ENCODE measurements around the gene ACYP1.

The ACYP1 gene

DNA sequence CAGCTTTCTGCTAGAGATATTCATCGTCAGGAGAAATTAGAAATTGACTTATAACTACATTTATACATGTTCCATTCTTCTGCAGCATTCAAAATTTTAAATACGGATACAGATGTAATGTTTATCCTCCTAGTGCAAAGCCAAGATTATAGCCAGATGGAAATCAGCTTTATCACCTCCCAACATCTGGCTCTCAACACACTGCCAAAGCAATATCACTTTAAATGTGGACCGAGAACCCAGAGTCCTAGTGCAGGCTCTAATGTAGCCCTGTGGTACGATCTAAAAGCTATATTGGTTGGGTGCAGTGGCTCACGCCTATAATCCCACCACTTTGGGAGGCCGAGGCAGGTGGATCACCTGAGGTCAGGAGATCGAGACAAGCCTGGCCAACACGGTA lies 19.1 kb downstream of the ACYP1 start:
- H3K4me1 ChIP-seq (ENCODE audit: control insufficient read depth in 2 of 2, insufficient read depth in 2 of 2, low read length in 2 of 2): peaks cover 14 to 27% of the 10 kb centered on the region in 2 donors
- no peaks in the 10 kb centered on the region for H3K36me3 ChIP-seq (ENCODE audit: control insufficient read depth in 2 of 2, insufficient read depth in 2 of 2, low read length in 2 of 2)
- no peaks in the 10 kb centered on the region for H3K9me3 ChIP-seq (ENCODE audit: control insufficient read depth in 2 of 2, low read length in 2 of 2)
- H3K27me3 ChIP-seq (ENCODE audit: control insufficient read depth in 2 of 2, insufficient read depth in 2 of 2, low read length in 2 of 2): no peaks in the 10 kb centered on the region
- H3K4me3 ChIP-seq (ENCODE audit: low read length in 2 of 2): no peak overlapping the region
- H3K27ac ChIP-seq (ENCODE audit: low read depth in 2 of 2, low read length in 2 of 2): no peak overlapping the region
- no peak overlapping the region for H3K9ac ChIP-seq (ENCODE audit: low read depth in 1 of 2, low read length in 2 of 2)

DNA sequence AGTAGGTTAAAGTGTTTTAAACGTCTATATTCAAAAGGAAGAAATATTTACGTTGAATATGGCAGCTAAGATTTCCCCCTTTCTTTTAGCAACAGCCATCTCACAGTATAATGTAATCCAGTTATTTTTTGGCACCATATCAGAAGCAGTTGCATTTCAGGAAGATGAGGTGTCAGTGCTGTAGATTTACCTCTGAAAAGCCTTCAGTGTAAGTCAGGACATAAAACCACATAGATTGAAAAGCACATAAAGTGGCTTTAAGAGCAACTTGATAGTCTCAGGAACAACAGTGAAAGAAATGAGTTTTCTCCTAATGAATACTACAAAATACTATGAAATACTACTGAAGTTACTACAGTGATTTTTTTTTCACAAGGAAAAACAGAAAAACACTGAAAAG lies 19.5 kb downstream of the ACYP1 start:
- Histone ChIP-seq H3K27ac (ENCODE audit: low read depth in 2 of 2, low read length in 2 of 2) (no peak overlapping the region), H3K9me3 (ENCODE audit: control insufficient read depth in 2 of 2, low read length in 2 of 2) (no peaks in the 10 kb centered on the region), H3K9ac (ENCODE audit: low read depth in 1 of 2, low read length in 2 of 2) (no peak overlapping the region), H3K4me3 (ENCODE audit: low read length in 2 of 2) (no peak overlapping the region), H3K36me3 (ENCODE audit: control insufficient read depth in 2 of 2, insufficient read depth in 2 of 2, low read length in 2 of 2) (no peaks in the 10 kb centered on the region), H3K27me3 (ENCODE audit: control insufficient read depth in 2 of 2, insufficient read depth in 2 of 2, low read length in 2 of 2) (no peaks in the 10 kb centered on the region), H3K4me1 (ENCODE audit: control insufficient read depth in 2 of 2, insufficient read depth in 2 of 2, low read length in 2 of 2) (peaks cover 14 to 27% of the 10 kb centered on the region in 2 donors)

DNA sequence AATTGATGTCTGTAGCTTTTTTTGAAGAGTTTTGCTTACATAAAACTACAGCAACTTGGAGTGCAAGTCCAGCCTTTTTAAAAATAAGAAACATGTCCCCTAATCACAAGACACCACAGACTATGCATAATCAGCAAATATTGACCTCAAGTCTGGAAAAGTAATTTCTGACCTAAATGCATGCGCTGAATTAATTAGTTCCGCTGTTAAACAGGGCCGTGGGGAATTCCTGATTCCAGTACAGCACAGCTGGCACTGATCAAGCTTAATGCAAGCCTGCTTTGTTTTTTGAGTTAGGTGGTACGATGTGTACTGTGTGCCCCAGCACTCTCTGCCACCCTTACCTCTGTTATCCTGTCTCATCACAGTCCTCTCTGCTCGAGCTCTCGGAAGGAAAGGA lies 21.8 kb downstream of the ACYP1 start:
- peak overlapping the region in 1 of 2 donors; percentile 42 for H3K9ac ChIP-seq (ENCODE audit: low read depth in 1 of 2, low read length in 2 of 2)
- peak overlapping the region in 1 of 2 donors; percentile 40 for H3K4me3 ChIP-seq (ENCODE audit: low read length in 2 of 2)
- no peaks in the 10 kb centered on the region for H3K27me3 ChIP-seq (ENCODE audit: control insufficient read depth in 2 of 2, insufficient read depth in 2 of 2, low read length in 2 of 2)
- peak overlapping the region; percentile 52 to 69 for H3K27ac ChIP-seq (ENCODE audit: low read depth in 2 of 2, low read length in 2 of 2)
- H3K36me3 ChIP-seq (ENCODE audit: control insufficient read depth in 2 of 2, insufficient read depth in 2 of 2, low read length in 2 of 2): peaks cover 3 to 8% of the 10 kb centered on the region in 2 donors
- H3K9me3 ChIP-seq (ENCODE audit: control insufficient read depth in 2 of 2, low read length in 2 of 2): no peaks in the 10 kb centered on the region
- peaks cover 14 to 25% of the 10 kb centered on the region in 2 donors for H3K4me1 ChIP-seq (ENCODE audit: control insufficient read depth in 2 of 2, insufficient read depth in 2 of 2, low read length in 2 of 2)

DNA sequence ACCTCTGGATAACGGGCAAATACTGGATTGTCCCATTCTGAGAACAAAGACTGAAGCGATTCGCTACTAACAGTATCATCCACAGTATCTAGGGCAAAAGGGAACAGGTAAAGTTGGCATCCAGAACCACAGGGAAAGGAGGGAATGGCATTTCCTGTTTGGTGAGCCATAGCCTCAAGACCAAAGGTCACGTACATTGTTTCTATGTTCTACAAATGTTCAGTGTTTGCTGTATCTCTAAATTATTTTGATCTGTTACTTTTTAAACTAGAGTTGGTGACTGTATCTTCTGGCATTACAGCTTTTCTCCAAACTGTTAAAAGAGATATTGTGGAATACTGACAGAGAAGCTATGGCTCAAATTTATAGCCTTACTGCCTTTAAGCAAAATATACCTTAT lies 22.2 kb downstream of the ACYP1 start:
- H3K9me3 ChIP-seq (ENCODE audit: control insufficient read depth in 2 of 2, low read length in 2 of 2): no peaks in the 10 kb centered on the region
- H3K27ac ChIP-seq (ENCODE audit: low read depth in 2 of 2, low read length in 2 of 2): peak overlapping the region; percentile 52 to 69
- peaks cover 14 to 24% of the 10 kb centered on the region in 2 donors for H3K4me1 ChIP-seq (ENCODE audit: control insufficient read depth in 2 of 2, insufficient read depth in 2 of 2, low read length in 2 of 2)
- H3K27me3 ChIP-seq (ENCODE audit: control insufficient read depth in 2 of 2, insufficient read depth in 2 of 2, low read length in 2 of 2): no peaks in the 10 kb centered on the region
- H3K9ac ChIP-seq (ENCODE audit: low read depth in 1 of 2, low read length in 2 of 2): no peak overlapping the region
- no peak overlapping the region for H3K4me3 ChIP-seq (ENCODE audit: low read length in 2 of 2)
- peaks cover 3 to 11% of the 10 kb centered on the region in 2 donors for H3K36me3 ChIP-seq (ENCODE audit: control insufficient read depth in 2 of 2, insufficient read depth in 2 of 2, low read length in 2 of 2)

DNA sequence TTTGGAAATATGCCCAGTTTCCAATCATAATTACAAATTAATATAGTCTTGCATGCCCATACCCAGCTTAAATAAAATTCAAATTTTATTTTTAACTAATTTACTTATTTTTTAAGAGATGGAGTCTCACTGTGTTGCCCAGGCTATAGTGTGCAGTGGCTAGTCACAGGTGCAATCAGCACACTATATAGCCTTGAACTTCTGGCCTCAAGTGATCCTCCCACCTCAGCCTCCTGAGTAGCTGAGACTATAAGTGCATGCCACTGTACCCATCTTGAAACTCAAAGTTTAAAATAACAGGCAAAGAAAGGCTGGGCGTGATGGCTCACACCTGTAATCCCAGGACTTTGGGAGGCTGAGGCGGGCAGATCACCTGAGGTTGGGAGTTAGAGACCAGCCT lies 22.9 kb downstream of the ACYP1 start:
- no peaks in the 10 kb centered on the region for H3K9me3 ChIP-seq (ENCODE audit: control insufficient read depth in 2 of 2, low read length in 2 of 2)
- H3K27me3 ChIP-seq (ENCODE audit: control insufficient read depth in 2 of 2, insufficient read depth in 2 of 2, low read length in 2 of 2): no peaks in the 10 kb centered on the region
- H3K4me3 ChIP-seq (ENCODE audit: low read length in 2 of 2): no peak overlapping the region
- H3K27ac ChIP-seq (ENCODE audit: low read depth in 2 of 2, low read length in 2 of 2): peak overlapping the region; percentile 26 to 69
- H3K36me3 ChIP-seq (ENCODE audit: control insufficient read depth in 2 of 2, insufficient read depth in 2 of 2, low read length in 2 of 2): peaks cover 3 to 16% of the 10 kb centered on the region in 2 donors
- peaks cover 14 to 24% of the 10 kb centered on the region in 2 donors for H3K4me1 ChIP-seq (ENCODE audit: control insufficient read depth in 2 of 2, insufficient read depth in 2 of 2, low read length in 2 of 2)
- no peak overlapping the region for H3K9ac ChIP-seq (ENCODE audit: low read depth in 1 of 2, low read length in 2 of 2)

DNA sequence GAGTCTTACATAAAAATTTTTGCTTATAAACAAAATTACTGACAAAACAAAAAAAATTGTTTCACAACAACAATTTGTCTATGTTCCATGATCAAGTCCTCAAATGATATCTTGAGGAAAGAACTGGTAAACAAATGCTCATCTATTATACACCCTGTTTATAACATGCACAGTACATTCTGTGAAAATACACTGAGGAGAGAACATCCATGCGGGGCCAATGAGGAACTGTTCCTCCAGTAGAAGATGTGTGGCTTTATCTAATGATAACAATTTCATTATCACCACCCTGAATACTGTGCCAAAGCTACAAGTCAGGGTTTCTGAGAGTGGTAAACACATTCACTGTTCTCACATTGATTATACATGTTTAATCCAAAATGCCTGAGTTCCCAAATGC lies 23.3 kb downstream of the ACYP1 start:
- H3K4me3 ChIP-seq (ENCODE audit: low read length in 2 of 2): no peak overlapping the region

DNA sequence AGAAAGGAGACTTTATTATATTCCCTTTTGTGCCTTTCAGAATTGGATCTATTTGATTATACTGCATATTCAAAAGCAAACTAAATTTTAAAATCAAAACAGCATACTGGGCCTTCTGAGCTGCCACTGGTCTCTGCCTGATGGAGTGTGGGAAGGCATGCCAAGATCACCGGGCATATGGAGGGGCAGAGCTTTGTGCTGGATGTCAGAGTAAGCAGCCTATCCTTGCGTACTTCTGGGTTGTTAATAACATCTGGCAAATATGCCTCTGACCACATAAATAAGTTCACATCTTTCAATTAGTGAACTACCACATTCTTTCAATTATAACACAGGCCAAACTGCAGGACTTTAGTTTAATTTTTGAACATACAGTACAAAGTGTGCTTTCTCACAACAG lies 30.9 kb downstream of the ACYP1 start:
- Histone ChIP-seq H3K4me1 (ENCODE audit: control insufficient read depth in 2 of 2, insufficient read depth in 2 of 2, low read length in 2 of 2) (no peaks in the 10 kb centered on the region), H3K9ac (ENCODE audit: low read depth in 1 of 2, low read length in 2 of 2) (no peak overlapping the region), H3K27me3 (ENCODE audit: control insufficient read depth in 2 of 2, insufficient read depth in 2 of 2, low read length in 2 of 2) (no peaks in the 10 kb centered on the region), H3K36me3 (ENCODE audit: control insufficient read depth in 2 of 2, insufficient read depth in 2 of 2, low read length in 2 of 2) (peaks cover 17 to 48% of the 10 kb centered on the region in 2 donors), H3K4me3 (ENCODE audit: low read length in 2 of 2) (no peak overlapping the region), H3K9me3 (ENCODE audit: control insufficient read depth in 2 of 2, low read length in 2 of 2) (no peaks in the 10 kb centered on the region), H3K27ac (ENCODE audit: low read depth in 2 of 2, low read length in 2 of 2) (no peak overlapping the region)

More for the DNA sequence above, 23.3 kb downstream of the ACYP1 start:
- Histone ChIP-seq H3K4me1 (ENCODE audit: control insufficient read depth in 2 of 2, insufficient read depth in 2 of 2, low read length in 2 of 2) (peaks cover 14 to 24% of the 10 kb centered on the region in 2 donors), H3K27me3 (ENCODE audit: control insufficient read depth in 2 of 2, insufficient read depth in 2 of 2, low read length in 2 of 2) (no peaks in the 10 kb centered on the region), H3K9ac (ENCODE audit: low read depth in 1 of 2, low read length in 2 of 2) (no peak overlapping the region), H3K9me3 (ENCODE audit: control insufficient read depth in 2 of 2, low read length in 2 of 2) (no peaks in the 10 kb centered on the region), H3K27ac (ENCODE audit: low read depth in 2 of 2, low read length in 2 of 2) (peak overlapping the region in 1 of 2 donors; percentile 26), H3K36me3 (ENCODE audit: control insufficient read depth in 2 of 2, insufficient read depth in 2 of 2, low read length in 2 of 2) (peaks cover 3 to 19% of the 10 kb centered on the region in 2 donors)

DNA sequence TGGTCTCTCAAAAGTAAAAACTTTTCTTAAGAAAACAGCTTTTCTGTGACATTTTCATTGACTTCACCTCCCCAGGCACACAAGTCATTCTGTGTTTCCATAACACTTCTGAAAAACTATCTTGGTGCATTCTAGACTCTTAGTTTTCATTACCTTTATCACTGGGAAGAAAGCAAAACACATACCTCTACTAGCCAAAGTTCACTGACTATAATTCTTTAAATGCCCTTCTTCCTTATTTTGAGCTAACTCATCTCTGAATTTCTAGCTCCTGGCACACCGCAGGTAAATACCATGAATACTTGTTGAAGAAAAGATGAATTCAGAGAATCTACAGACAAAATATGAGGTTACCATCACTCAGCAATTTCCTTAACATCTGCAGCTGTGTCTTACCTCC lies 33.7 kb downstream of the ACYP1 start:
- H3K36me3 ChIP-seq (ENCODE audit: control insufficient read depth in 2 of 2, insufficient read depth in 2 of 2, low read length in 2 of 2): peaks cover 17 to 37% of the 10 kb centered on the region in 2 donors
- no peaks in the 10 kb centered on the region for H3K4me1 ChIP-seq (ENCODE audit: control insufficient read depth in 2 of 2, insufficient read depth in 2 of 2, low read length in 2 of 2)

DNA sequence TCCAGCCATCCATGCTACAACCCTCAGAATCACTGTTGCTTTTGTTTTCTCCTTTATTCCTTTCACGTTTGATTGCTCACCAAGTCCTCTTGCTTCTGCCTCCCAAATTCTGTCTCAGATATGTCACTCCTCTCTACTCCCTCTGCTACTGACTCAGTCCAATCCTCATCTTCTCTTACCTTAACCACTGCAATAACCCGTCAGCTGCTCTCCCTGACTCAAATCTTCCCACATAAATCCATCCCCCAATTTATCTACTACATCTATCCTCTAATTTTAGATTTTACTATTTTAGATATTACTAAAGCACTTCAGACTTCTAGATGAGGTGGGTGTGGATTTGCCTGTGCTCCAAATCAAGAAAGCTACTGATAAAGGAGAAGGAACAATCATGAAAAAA lies 37.9 kb downstream of the ACYP1 start:
- no peak overlapping the region for H3K9ac ChIP-seq (ENCODE audit: low read depth in 1 of 2, low read length in 2 of 2)
- peak overlapping the region in 1 of 2 donors; percentile 23 for H3K27ac ChIP-seq (ENCODE audit: low read depth in 2 of 2, low read length in 2 of 2)
- H3K36me3 ChIP-seq (ENCODE audit: control insufficient read depth in 2 of 2, insufficient read depth in 2 of 2, low read length in 2 of 2): peaks cover 25 to 34% of the 10 kb centered on the region in 2 donors
- H3K9me3 ChIP-seq (ENCODE audit: control insufficient read depth in 2 of 2, low read length in 2 of 2): no peaks in the 10 kb centered on the region
- peaks cover 0 to 3% of the 10 kb centered on the region in 2 donors for H3K4me1 ChIP-seq (ENCODE audit: control insufficient read depth in 2 of 2, insufficient read depth in 2 of 2, low read length in 2 of 2)
- H3K27me3 ChIP-seq (ENCODE audit: control insufficient read depth in 2 of 2, insufficient read depth in 2 of 2, low read length in 2 of 2): no peaks in the 10 kb centered on the region
- H3K4me3 ChIP-seq (ENCODE audit: low read length in 2 of 2): no peak overlapping the region

More for the DNA sequence above, 33.7 kb downstream of the ACYP1 start:
- no peak overlapping the region for H3K9ac ChIP-seq (ENCODE audit: low read depth in 1 of 2, low read length in 2 of 2)
- no peak overlapping the region for H3K4me3 ChIP-seq (ENCODE audit: low read length in 2 of 2)
- H3K27ac ChIP-seq (ENCODE audit: low read depth in 2 of 2, low read length in 2 of 2): no peak overlapping the region
- H3K27me3 ChIP-seq (ENCODE audit: control insufficient read depth in 2 of 2, insufficient read depth in 2 of 2, low read length in 2 of 2): no peaks in the 10 kb centered on the region
- no peaks in the 10 kb centered on the region for H3K9me3 ChIP-seq (ENCODE audit: control insufficient read depth in 2 of 2, low read length in 2 of 2)

DNA sequence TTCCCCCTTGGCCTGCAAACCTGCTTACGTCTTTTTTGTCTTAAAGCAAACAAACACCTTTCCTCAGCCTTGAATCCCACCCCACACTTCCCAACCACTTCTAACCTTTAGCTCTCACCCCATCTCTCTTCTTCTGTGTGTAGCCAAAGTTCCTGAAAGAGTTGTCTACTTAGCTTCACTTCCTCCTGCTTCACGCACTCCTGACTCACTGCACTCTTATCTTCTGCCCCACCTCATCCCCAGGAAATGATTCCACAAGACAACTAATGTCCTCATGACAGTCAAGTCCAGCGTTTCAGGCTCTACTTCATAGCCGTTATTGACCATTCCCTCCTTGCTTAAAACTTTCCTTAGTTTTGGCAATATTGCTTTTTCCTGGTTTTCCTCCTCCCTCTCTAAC lies 38.7 kb downstream of the ACYP1 start:
- Histone ChIP-seq H3K9me3 (ENCODE audit: control insufficient read depth in 2 of 2, low read length in 2 of 2) (no peaks in the 10 kb centered on the region), H3K4me1 (ENCODE audit: control insufficient read depth in 2 of 2, insufficient read depth in 2 of 2, low read length in 2 of 2) (peaks cover 0 to 3% of the 10 kb centered on the region in 2 donors), H3K4me3 (ENCODE audit: low read length in 2 of 2) (no peak overlapping the region), H3K9ac (ENCODE audit: low read depth in 1 of 2, low read length in 2 of 2) (no peak overlapping the region), H3K27me3 (ENCODE audit: control insufficient read depth in 2 of 2, insufficient read depth in 2 of 2, low read length in 2 of 2) (no peaks in the 10 kb centered on the region), H3K27ac (ENCODE audit: low read depth in 2 of 2, low read length in 2 of 2) (peak overlapping the region; percentile 38 to 65), H3K36me3 (ENCODE audit: control insufficient read depth in 2 of 2, insufficient read depth in 2 of 2, low read length in 2 of 2) (peaks cover 20 to 37% of the 10 kb centered on the region in 2 donors)

DNA sequence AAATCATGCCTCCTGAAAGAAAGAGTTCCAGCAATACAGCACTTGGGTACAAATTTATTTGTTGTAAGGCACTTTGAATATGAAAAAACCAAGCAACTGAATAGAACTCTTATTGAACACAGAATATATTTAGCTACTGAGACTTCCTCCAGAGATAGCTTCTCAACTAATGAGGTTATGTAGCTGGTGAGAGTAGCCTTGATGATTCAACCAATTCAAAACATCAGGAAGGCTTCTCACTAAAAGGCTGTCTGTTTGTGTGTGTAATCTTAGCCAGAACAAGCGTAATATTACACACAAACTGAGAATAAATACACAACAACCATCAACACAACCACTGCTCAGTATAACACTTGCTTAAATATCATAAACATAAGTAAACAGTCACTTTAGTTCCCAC lies 40.7 kb downstream of the ACYP1 start:
- Histone ChIP-seq H3K27ac (ENCODE audit: low read depth in 2 of 2, low read length in 2 of 2) (no peak overlapping the region), H3K27me3 (ENCODE audit: control insufficient read depth in 2 of 2, insufficient read depth in 2 of 2, low read length in 2 of 2) (no peaks in the 10 kb centered on the region), H3K36me3 (ENCODE audit: control insufficient read depth in 2 of 2, insufficient read depth in 2 of 2, low read length in 2 of 2) (peaks cover 23 to 43% of the 10 kb centered on the region in 2 donors), H3K4me1 (ENCODE audit: control insufficient read depth in 2 of 2, insufficient read depth in 2 of 2, low read length in 2 of 2) (peaks cover 2 to 6% of the 10 kb centered on the region in 2 donors), H3K4me3 (ENCODE audit: low read length in 2 of 2) (no peak overlapping the region), H3K9me3 (ENCODE audit: control insufficient read depth in 2 of 2, low read length in 2 of 2) (no peaks in the 10 kb centered on the region), H3K9ac (ENCODE audit: low read depth in 1 of 2, low read length in 2 of 2) (no peak overlapping the region)

Data from mucosa of rectum (tissue), 2 donors.